OCI-LY7 (cell line): ENCODE data around the gene CDCP2. TPM values are rescaled to one million over a fixed set of nuclear protein-coding genes. Genes with fewer than 3 reads are reported as not detected.

Source experiments
- BruUV-seq: library from RNA; stranded (reverse); fragments of 400-500 nt; replicated peaks from 2 replicates; lab custom pipeline; 2021; lab: Mats Ljungman, UMichigan
- CTCF ChIA-PET: fragments of 300-600 bp; sonication (Branson Sonifier 250); formaldehyde crosslinking; loops from one replicate; lab custom pipeline; 2022; ENCODE audit warnings: antibody characterized with exemption; ENCODE audit not compliant: unreplicated experiment; lab: Charles Lee
- POLR2A ChIA-PET: fragments of 300-600 bp; sonication (Branson Sonifier 250); formaldehyde crosslinking; loops from one replicate; lab custom pipeline; 2022; ENCODE audit warnings: antibody characterized with exemption; lab: Charles Lee
- DNase-seq: peaks from one replicate; pipeline ENCODE4 v3.0.0-alpha.2; 2015; ENCODE audit warnings: low spot score
- H2AFZ ChIP-seq: fragments of 200-600 bp; sonication (generic), shearing (Covaris generic); 2 replicates; pipeline ENCODE4 v1.6.1; 2014; ENCODE audit warnings: mild to moderate bottlenecking, antibody characterized with exemption, low read length, moderate library complexity
- H3K27ac ChIP-seq: fragments of 200-600 bp; sonication (generic); 2 replicates; pipeline ENCODE4 v1.5.1; 2014; ENCODE audit warnings: mixed run types, low read depth, mild to moderate bottlenecking, moderate library complexity, low read length, inconsistent platforms; ENCODE audit not compliant: poor library complexity, severe bottlenecking
- H3K36me3 ChIP-seq: fragments of 200-600 bp; sonication (generic); 2 replicates; pipeline ENCODE4 v1.6.1; 2014; ENCODE audit warnings: mild to moderate bottlenecking, antibody characterized with exemption, low read length, moderate library complexity, mixed read lengths; ENCODE audit not compliant: insufficient read depth
- H3K4me1 ChIP-seq: fragments of 200-600 bp; sonication (generic); 2 replicates; pipeline ENCODE4 v1.5.1; 2014; ENCODE audit warnings: mild to moderate bottlenecking, low read length; ENCODE audit not compliant: insufficient read depth, poor library complexity, severe bottlenecking
- H3K4me2 ChIP-seq: fragments of 200-600 bp; sonication (generic); 2 replicates; pipeline ENCODE4 v1.6.1; 2014; ENCODE audit warnings: mild to moderate bottlenecking, low read length
- H3K4me3 ChIP-seq: fragments of 200-600 bp; sonication (generic); 2 replicates; pipeline ENCODE4 v1.5.1; 2014; ENCODE audit warnings: mild to moderate bottlenecking, low read depth, low read length; ENCODE audit not compliant: poor library complexity, severe bottlenecking
- H3K79me2 ChIP-seq: fragments of 200-600 bp; sonication (generic); 2 replicates; pipeline ENCODE4 v1.6.1; 2016; ENCODE audit warnings: low read depth, mild to moderate bottlenecking, low read length, moderate library complexity, mixed read lengths; ENCODE audit not compliant: insufficient read depth
- H3K9me2 ChIP-seq: fragments of 200-600 bp; sonication (generic); 2 replicates; pipeline ENCODE4 v1.6.1; 2016; ENCODE audit warnings: mild to moderate bottlenecking, low read length, mixed read lengths; ENCODE audit not compliant: insufficient read depth
- H3K9me3 ChIP-seq: fragments of 200-600 bp; sonication (generic); 2 replicates; pipeline ENCODE4 v1.6.1; 2014; ENCODE audit warnings: mild to moderate bottlenecking, mixed run types, low read length, mixed read lengths
- H4K20me1 ChIP-seq: fragments of 200-600 bp; sonication (generic); 2 replicates; pipeline ENCODE4 v1.6.1; 2014; ENCODE audit warnings: mild to moderate bottlenecking, antibody characterized with exemption, low read length, moderate library complexity, mixed read lengths; ENCODE audit not compliant: insufficient read depth
- EZH2phosphoT487 ChIP-seq: fragments of 200-600 bp; sonication (generic); IDR thresholded peaks from 2 replicates; pipeline ENCODE4 v1.6.1; 2018; ENCODE audit warnings: low read depth, borderline replicate concordance, mild to moderate bottlenecking, mixed run types, antibody characterized with exemption, low read length, moderate library complexity, mixed read lengths
- intact Hi-C: fragments of 100-400 bp; cut with micrococcal nuclease; formaldehyde crosslinking; loops from one replicate; pipeline ENCODE4 v1.10.0; 2022; ENCODE audit not compliant: unreplicated experiment
- total RNA-seq, 2 experiments: library from RNA; depleted of rRNA in 1 of 2; stranded (reverse); fragments of >200 nt in 1 of 2; shearing (Covaris generic) in 1 of 2; gene quantifications; 2 replicates each; pipeline ENCODE4 v1.2.3, GENCODE V29; 2014 to 2022
- TF ChIP-seq, protein P1 (sequence below): fragments of 200-600 bp; sonication (generic); conservative IDR thresholded peaks from 2 replicates; pipeline ENCODE4 v1.5.1; 2014; ENCODE audit warnings: mild to moderate bottlenecking, antibody characterized with exemption, low read length, moderate library complexity, mixed read lengths

CDCP2 gene
- total RNA-seq, 2 experiments from 2014 or later: 0.09 TPM; not detected in 1

DNA sequence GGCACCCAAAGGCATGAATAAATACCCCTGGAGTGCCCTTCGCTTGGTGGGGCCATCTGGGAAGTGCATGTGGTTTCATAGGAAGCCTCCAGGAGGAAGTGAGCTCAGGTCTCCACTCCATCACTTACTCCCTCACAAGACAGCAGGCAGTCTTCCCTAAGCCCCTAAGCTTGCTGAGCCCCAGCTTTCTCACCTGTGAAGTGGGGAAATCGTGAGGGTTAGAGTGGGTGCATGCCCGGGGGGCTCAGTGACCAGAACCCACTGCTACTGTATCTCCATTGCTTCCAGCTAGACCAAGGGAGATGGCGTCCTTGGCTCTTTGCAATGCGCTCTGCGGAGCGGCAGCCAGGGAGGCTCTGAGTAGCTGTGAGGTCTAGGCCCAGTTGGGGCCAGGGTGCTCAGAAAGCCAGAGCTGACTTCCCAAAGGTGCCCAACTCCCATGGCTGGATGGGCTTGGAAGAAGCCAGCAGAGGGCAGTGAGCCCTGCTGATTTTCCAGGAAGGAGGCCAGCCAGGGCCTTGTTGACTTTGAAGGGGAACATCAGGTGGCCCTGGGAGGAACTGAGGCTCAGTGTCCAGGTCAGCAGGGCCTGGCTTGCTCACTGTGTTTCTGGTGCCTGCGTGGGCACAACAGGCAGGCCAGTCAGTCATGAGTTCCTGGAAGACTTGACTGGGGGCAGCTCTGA is 27.3 kb downstream of the CDCP2 start:
- H3K9me2 ChIP-seq: no peaks in the 10 kb centered on the region
- no peaks in the 10 kb centered on the region for H3K36me3 ChIP-seq
- H2AFZ ChIP-seq: no peak overlapping the region
- H3K9me3 ChIP-seq: no peaks in the 10 kb centered on the region
- BruUV-seq: no TSS peak
- no peak for TF ChIP-seq EZH2phosphoT487
- TF ChIP-seq, protein P1, sequence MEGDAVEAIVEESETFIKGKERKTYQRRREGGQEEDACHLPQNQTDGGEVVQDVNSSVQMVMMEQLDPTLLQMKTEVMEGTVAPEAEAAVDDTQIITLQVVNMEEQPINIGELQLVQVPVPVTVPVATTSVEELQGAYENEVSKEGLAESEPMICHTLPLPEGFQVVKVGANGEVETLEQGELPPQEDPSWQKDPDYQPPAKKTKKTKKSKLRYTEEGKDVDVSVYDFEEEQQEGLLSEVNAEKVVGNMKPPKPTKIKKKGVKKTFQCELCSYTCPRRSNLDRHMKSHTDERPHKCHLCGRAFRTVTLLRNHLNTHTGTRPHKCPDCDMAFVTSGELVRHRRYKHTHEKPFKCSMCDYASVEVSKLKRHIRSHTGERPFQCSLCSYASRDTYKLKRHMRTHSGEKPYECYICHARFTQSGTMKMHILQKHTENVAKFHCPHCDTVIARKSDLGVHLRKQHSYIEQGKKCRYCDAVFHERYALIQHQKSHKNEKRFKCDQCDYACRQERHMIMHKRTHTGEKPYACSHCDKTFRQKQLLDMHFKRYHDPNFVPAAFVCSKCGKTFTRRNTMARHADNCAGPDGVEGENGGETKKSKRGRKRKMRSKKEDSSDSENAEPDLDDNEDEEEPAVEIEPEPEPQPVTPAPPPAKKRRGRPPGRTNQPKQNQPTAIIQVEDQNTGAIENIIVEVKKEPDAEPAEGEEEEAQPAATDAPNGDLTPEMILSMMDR: 0 out of 2 replicates have a peak, but pooled peaks have one; percentile 16
- DNase-seq: no peak
- no peak overlapping the region for H3K4me2 ChIP-seq
- H3K4me3 ChIP-seq: no peak overlapping the region
- H3K4me1 ChIP-seq: peaks cover 5% of the 10 kb centered on the region
- POLR2A ChIA-PET: interaction anchor here (2.1 kb wide), 1 partner anchor 13 kb away, joined by 5 read pairs; no protein-coding TSS in a partner anchor
- no peak overlapping the region for H3K27ac ChIP-seq
- CTCF ChIA-PET: no interaction called here
- intact Hi-C loops: no loop called here
- H4K20me1 ChIP-seq: no peaks in the 10 kb centered on the region
- no peaks in the 10 kb centered on the region for H3K79me2 ChIP-seq

DNA sequence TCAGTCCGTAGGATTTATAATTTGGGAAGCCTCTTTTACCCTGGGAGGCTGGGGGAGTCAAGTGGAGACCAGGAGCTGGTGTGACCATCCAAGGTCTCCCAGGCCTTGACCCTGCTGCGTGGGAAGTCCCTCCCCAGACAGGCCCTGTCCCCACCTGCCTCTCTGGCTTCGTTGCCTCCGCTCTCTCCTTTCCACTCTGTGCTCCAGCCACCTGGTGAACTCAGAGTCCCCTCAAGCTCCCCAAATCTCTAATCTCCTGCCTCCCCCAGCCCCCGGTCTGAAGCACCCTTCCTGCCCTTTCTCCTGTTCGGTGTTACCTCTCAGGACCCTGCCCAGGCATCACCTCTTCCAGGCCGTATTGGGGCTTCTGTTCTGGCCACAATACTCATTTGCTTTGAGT is 27.9 kb downstream of the CDCP2 start:
- Histone ChIP-seq H3K9me3 (no peaks in the 10 kb centered on the region), H4K20me1 (no peaks in the 10 kb centered on the region), H3K4me1 (peaks cover 5% of the 10 kb centered on the region), H3K36me3 (no peaks in the 10 kb centered on the region), H3K79me2 (no peaks in the 10 kb centered on the region), H3K9me2 (no peaks in the 10 kb centered on the region), H2AFZ (no peak overlapping the region), H3K4me3 (no peak overlapping the region), H3K4me2 (no peak overlapping the region), H3K27ac (no peak overlapping the region)
- BruUV-seq: no TSS peak
- intact Hi-C loops: no loop called here
- DNase-seq: no peak
- POLR2A ChIA-PET: interaction anchor here (2.1 kb wide), 1 partner anchor 12 kb away, joined by 5 read pairs; no protein-coding TSS in a partner anchor
- CTCF ChIA-PET: no interaction called here
- TF ChIP-seq EZH2phosphoT487: no peak
- TF ChIP-seq, protein P1: no peak

DNA sequence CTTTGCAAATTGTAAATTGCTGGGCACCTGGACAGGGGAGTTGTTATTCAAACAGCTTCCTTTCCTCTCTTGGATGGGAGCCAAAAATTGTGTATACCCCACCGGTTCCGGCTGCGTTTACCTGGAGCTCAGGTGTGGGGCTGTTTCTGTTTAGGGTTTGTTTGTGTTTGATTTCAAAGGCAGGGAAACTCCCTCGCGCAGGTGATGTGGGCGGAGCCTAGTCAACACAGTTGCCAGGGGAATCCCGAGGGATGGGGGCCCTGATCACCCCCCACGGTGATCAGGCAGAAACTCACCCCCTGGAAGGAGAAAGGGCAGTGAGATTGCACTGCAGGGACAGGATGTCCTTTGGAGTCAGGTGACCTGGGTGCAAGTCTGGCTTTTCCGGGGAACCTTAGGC is 28.3 kb downstream of the CDCP2 start:
- DNase-seq: no peak
- Histone ChIP-seq H3K4me2 (no peak overlapping the region; the same call in 1 of the 2 replicates), H3K79me2 (no peaks in the 10 kb centered on the region), H3K4me3 (no peak overlapping the region), H3K27ac (no peak overlapping the region), H3K9me2 (no peaks in the 10 kb centered on the region), H4K20me1 (no peaks in the 10 kb centered on the region), H2AFZ (no peak overlapping the region), H3K36me3 (no peaks in the 10 kb centered on the region), H3K4me1 (peaks cover 5% of the 10 kb centered on the region), H3K9me3 (no peaks in the 10 kb centered on the region)
- BruUV-seq: no TSS peak
- ChIA-PET CTCF (interaction anchor here (0.5 to 0.6 kb wide), 2 partner anchors 54 to 1006 kb away, joined by 3 read pairs; no protein-coding TSS in a partner anchor), POLR2A (interaction anchor here (2.1 kb wide), 1 partner anchor 12 kb away, joined by 5 read pairs; no protein-coding TSS in a partner anchor)
- TF ChIP-seq, protein P1: no peak
- no peak for TF ChIP-seq EZH2phosphoT487
- intact Hi-C loops: no loop called here
